CD4-positive, alpha-beta T cell treated with Interleukin-21 for 1 hour (primary cell): ENCODE data around the gene GRB10.
"Not testable (repeated sequence)": the region's sequence is repeated elsewhere in the genome, so short reads cannot be mapped to it uniquely, and the experiment has no call there.

Source experiments
- DNase-seq: peaks from one replicate; pipeline ENCODE4 v3.0.0-alpha.2; 2020

GRB10 gene

GRCh38 chr7:50596484-50596883 is 186.2 kb downstream of the GRB10 start:
- DNase-seq = no peak

- DNase-seq = peak; percentile 54
Measured at GRCh38 chr7:50595491-50596102, 187.1 kb downstream of the GRB10 start.

GRCh38 chr7:50594734-50595485 is 187.8 kb downstream of the GRB10 start:
- DNase-seq = no peak

- no peak for DNase-seq
Measured at GRCh38 chr7:50594136-50594535, 188.6 kb downstream of the GRB10 start.

GRCh38 chr7:50592940-50593339 is 189.8 kb downstream of the GRB10 start:
- no peak for DNase-seq

GRCh38 chr7:50591480-50592438 is 190.9 kb downstream of the GRB10 start:
- DNase-seq = no peak

- DNase-seq = no peak
Measured at GRCh38 chr7:50591098-50591479, 191.6 kb downstream of the GRB10 start.

GRCh38 chr7:50590535-50590934 is 192.2 kb downstream of the GRB10 start:
- DNase-seq = no peak

GRCh38 chr7:50589364-50589763 is 193.3 kb downstream of the GRB10 start:
- no peak for DNase-seq

- no peak for DNase-seq
Measured at GRCh38 chr7:50588937-50589336, 193.8 kb downstream of the GRB10 start.

GRCh38 chr7:50587737-50588136 is 195.0 kb downstream of the GRB10 start:
- DNase-seq = no peak

- no peak for DNase-seq
Measured at GRCh38 chr7:50584793-50585408, 197.8 kb downstream of the GRB10 start.

GRCh38 chr7:50584386-50584785 is 198.3 kb downstream of the GRB10 start:
- no peak for DNase-seq

- not testable (repeated sequence) for DNase-seq
Measured at GRCh38 chr7:50583295-50583694, 199.4 kb downstream of the GRB10 start.

- not testable (repeated sequence) for DNase-seq
Measured at GRCh38 chr7:50582271-50582670, 200.4 kb downstream of the GRB10 start.

- not testable (repeated sequence) for DNase-seq
Measured at GRCh38 chr7:50580666-50581065, 202.0 kb downstream of the GRB10 start.

- no peak for DNase-seq
Measured at GRCh38 chr7:50580057-50580456, 202.6 kb downstream of the GRB10 start.

- not testable (repeated sequence) for DNase-seq
Measured at GRCh38 chr7:50578105-50578504, 204.6 kb downstream of the GRB10 start.

GRCh38 chr7:50577569-50577968 is 205.1 kb downstream of the GRB10 start:
- DNase-seq = no peak

- not testable (repeated sequence) for DNase-seq
Measured at GRCh38 chr7:50576388-50576787, 206.3 kb downstream of the GRB10 start.

GRCh38 chr7:50567715-50568261 is 214.9 kb downstream of the GRB10 start:
- DNase-seq = no peak

GRCh38 chr7:50565977-50566376 is 216.7 kb downstream of the GRB10 start:
- no peak for DNase-seq

GRCh38 chr7:50565559-50565916 is 217.2 kb downstream of the GRB10 start:
- DNase-seq = no peak
